GM18505 (cell line): ENCODE data around the gene CCDC63.

Experiments
- ATAC-seq: cut with Tn5 transposase; IDR thresholded peaks from one replicate; pipeline ENCODE4 v1.9.1; 2021; ENCODE audit not compliant: unreplicated experiment
- POLR2A ChIP-seq: IDR thresholded peaks from 4 replicates; pipeline ENCODE4 v1.6.1; 2011; ENCODE audit warnings: borderline replicate concordance; ENCODE audit not compliant: insufficient read depth, insufficient read length; ENCODE audit errors: extremely low read depth

Gene CCDC63

GRCh38 chr12:110874351-110874750 lies 27.6 kb downstream of the CCDC63 start:
- no peak for ATAC-seq
- no peak for TF ChIP-seq POLR2A

DNA sequence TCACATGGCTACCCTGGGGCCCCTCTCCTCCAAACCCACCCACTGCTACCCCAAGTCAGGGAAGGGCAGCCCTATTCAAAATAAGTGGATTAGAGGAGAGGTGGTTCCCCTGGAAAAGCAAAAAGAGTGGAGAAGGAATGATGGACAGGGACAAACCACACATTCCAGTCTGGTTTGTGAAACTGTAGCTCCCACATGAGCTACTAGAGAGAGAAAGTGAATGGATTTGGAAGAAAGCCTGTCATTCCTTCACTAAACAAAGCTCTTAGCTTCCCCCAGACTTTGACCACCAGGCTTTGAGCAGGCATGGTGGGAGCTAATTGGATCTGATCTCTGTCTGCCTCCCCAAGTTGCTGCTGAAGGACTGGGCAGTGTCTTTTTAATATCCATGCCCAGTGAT lies 28.0 kb downstream of the CCDC63 start:
- ATAC-seq = no peak
- TF ChIP-seq POLR2A = no peak

GRCh38 chr12:110880651-110881050 lies 33.9 kb downstream of the CCDC63 start:
- no peak for ATAC-seq
- no peak for TF ChIP-seq POLR2A

DNA sequence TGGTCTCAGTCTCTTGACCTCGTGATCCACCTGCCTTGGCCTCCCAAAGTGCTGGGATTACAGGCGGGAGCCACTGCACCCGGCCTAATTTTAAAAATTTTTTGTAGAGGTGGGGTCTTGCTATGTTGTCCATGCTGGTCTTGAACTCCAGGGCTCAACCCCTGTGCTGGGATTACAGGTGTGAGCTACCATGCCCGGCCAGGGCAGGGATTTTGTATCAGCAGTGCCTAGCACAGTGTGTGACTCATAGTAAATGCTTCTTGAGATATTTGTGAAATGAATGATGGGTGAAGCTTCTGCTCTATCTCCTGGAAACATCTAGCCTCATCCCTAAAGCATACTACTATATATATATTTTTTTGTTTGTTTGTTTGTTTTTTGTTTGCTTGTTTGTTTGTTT lies 36.5 kb downstream of the CCDC63 start:
- no peak for TF ChIP-seq POLR2A
- ATAC-seq = no peak

GRCh38 chr12:110885152-110885840 lies 38.5 kb downstream of the CCDC63 start:
- no peak for ATAC-seq

DNA sequence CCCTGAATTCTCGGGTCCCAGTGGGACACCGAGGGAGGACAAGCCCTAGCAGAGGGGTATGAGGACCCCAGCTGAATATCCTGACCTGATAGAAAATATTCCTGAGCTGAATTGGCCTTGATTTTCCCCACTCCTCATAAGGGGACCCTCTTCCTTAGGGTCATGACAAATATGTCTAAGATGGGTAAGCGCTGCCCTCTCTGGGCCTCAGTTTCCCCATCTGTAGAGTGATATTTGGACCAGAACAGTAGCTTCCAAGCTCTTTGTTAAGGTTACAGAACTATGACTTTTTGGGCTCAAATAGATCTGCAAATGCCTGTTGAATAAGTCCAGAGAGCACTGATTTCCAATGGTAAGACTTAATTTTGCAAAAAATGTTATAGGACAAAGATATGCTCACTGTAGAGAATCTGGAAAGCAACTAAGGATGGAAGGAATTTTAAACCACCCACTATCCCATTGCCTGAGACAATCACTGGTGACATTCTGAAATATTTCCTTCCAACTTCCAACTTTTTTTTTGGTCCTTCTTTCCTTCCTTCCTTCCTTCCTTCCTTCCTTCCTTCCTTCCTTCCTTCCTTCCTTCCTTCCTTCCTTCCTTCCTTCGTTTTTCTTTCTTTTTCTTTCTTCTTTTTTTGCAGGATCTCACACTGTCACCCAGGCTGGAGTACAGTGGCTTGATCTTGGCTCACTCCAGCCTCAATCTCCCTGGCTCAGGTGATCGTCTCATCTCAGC lies 41.6 kb downstream of the CCDC63 start:
- no peak for ATAC-seq
- TF ChIP-seq POLR2A = no peak

More at GRCh38 chr12:110885152-110885840, 38.5 kb downstream of the CCDC63 start:
- no peak for TF ChIP-seq POLR2A

- TF ChIP-seq POLR2A = no peak
- no peak for ATAC-seq
These were observed 42.6 kb downstream of the CCDC63 start for GRCh38 chr12:110889361-110889760.

GRCh38 chr12:110893956-110894355 lies 47.2 kb downstream of the CCDC63 start:
- no peak for TF ChIP-seq POLR2A
- ATAC-seq = no peak

GRCh38 chr12:110896559-110896958 lies 49.8 kb downstream of the CCDC63 start:
- TF ChIP-seq POLR2A = no peak
- ATAC-seq = no peak

- ATAC-seq = no peak
- TF ChIP-seq POLR2A = no peak
These were observed 54.6 kb downstream of the CCDC63 start for GRCh38 chr12:110901401-110901800.

DNA sequence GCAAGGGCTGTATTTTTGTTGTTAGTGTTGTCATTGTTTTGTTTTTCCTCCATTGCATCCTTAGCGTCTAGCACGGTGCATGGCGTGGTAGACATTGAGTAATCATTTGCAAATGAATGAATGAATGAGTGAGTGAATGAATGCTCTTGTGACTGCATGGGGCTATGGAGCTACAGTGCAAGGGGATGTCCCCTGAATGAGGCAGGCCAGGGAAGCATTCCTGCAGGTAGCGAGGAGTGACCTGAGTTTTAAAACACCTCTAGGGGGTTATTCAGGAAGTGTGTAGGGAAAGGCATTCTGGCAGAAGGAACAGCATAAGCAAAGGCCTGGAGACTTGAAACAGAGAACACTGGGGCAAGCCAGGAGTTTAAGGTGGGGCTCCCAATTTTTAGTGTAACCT lies 56.7 kb downstream of the CCDC63 start:
- TF ChIP-seq POLR2A = no peak

DNA sequence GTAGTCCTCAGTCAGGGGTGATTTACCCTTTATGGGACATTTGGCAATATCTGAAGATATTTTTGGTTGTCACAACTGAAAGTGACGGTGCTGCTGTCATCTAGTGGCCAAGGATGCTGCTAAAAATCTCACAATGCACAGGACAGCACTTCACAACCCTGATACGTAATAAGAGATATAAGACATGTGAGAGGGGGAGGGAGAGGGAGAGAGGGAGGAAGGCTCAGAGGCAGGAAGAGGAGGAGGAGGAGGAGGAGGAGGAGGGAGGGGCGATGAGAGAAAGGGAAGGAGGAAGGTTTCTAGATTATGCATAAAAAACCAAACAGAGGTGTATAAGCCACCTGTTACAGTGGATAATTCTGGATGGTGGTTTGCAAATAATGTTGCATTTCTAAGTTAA lies 59.3 kb downstream of the CCDC63 start:
- no peak for ATAC-seq
- no peak for TF ChIP-seq POLR2A

More for the DNA sequence above, 56.7 kb downstream of the CCDC63 start:
- ATAC-seq = no peak

- no peak for ATAC-seq
- TF ChIP-seq POLR2A = no peak
These were observed 59.7 kb downstream of the CCDC63 start for GRCh38 chr12:110906516-110906915.

DNA sequence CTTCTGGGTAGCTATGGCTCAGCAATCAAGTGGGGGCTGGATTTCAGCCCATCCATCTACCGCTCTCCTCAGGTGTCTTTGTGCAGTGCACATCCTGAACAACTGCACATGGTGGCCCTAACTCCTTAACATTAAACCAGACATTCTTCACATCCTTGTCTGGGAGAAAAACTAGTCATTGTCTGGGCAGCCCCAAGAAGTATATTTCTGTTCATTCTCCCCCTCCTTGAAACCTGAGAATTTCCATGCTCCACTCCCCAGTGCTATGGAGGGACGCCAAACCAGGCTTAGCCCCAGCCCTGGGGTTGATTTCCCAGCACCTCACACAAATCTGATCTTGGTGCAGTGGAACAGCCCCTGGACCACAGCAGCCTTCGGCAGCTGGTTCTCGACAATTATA lies 60.2 kb downstream of the CCDC63 start:
- no peak for ATAC-seq
- TF ChIP-seq POLR2A = no peak

GRCh38 chr12:110907583-110907982 lies 60.8 kb downstream of the CCDC63 start:
- TF ChIP-seq POLR2A = no peak
- no peak for ATAC-seq
